A673 (cell line): ENCODE results near the gene DMD. TPM values are rescaled to one million over a fixed set of nuclear protein-coding genes. Genes with fewer than 3 reads are reported as not detected.

ENCODE experiments used
- BruUV-seq: library from RNA; stranded (reverse); fragments of 400-500 nt; replicated peaks from 2 replicates; lab custom pipeline; 2021; lab: Mats Ljungman, UMichigan
- CTCF ChIA-PET: fragments of 300-600 bp; sonication (Branson Sonifier 250); formaldehyde crosslinking; loops from one replicate; lab custom pipeline; 2022; ENCODE audit warnings: antibody characterized with exemption; lab: Charles Lee
- POLR2A ChIA-PET: fragments of 300-600 bp; sonication (Branson Sonifier 250); formaldehyde crosslinking; loops from one replicate; lab custom pipeline; 2022; ENCODE audit warnings: antibody characterized with exemption; ENCODE audit not compliant: low non-redundant PET; lab: Charles Lee
- DNase-seq: peaks from one replicate; pipeline ENCODE4 v3.0.0-alpha.2; 2015; ENCODE audit warnings: low spot score
- H3K27ac ChIP-seq: fragments of 200-600 bp; sonication (generic); 2 replicates; pipeline ENCODE4 v1.5.1; 2016; ENCODE audit warnings: mixed run types, low read depth, mild to moderate bottlenecking, mixed read lengths, antibody characterized with exemption, low read length; ENCODE audit not compliant: poor library complexity, severe bottlenecking
- H3K27me3 ChIP-seq: fragments of 200-600 bp; sonication (generic); replicated peaks from 2 replicates; pipeline ENCODE4 v1.6.1; 2017; ENCODE audit warnings: mixed run types, low read depth, mild to moderate bottlenecking, mixed read lengths, antibody characterized with exemption, low read length; ENCODE audit not compliant: insufficient read depth, poor library complexity
- H3K36me3 ChIP-seq: fragments of 200-600 bp; sonication (generic); 2 replicates; pipeline ENCODE4 v1.6.1; 2016; ENCODE audit warnings: mixed run types, mild to moderate bottlenecking, mixed read lengths, antibody characterized with exemption, low read length; ENCODE audit not compliant: insufficient read depth, poor library complexity, severe bottlenecking
- H3K4me1 ChIP-seq: fragments of 200-600 bp; sonication (generic); 2 replicates; pipeline ENCODE4 v1.6.1; 2017; ENCODE audit warnings: mixed run types, mild to moderate bottlenecking, mixed read lengths, antibody characterized with exemption, low read length; ENCODE audit not compliant: insufficient read depth, poor library complexity, severe bottlenecking
- H3K4me3 ChIP-seq: fragments of 200-600 bp; sonication (generic); 2 replicates; pipeline ENCODE4 v1.5.1; 2016; ENCODE audit warnings: low read depth, mixed run types, mild to moderate bottlenecking, mixed read lengths, low read length; ENCODE audit not compliant: poor library complexity, severe bottlenecking
- H3K9me3 ChIP-seq: fragments of 200-600 bp; sonication (generic); 2 replicates; pipeline ENCODE4 v1.6.1; 2016; ENCODE audit warnings: mixed run types, low read depth, mild to moderate bottlenecking, mixed read lengths, antibody characterized with exemption, low read length; ENCODE audit not compliant: poor library complexity, severe bottlenecking
- CTCF ChIP-seq: fragments of 300-800, 200-600 bp; sonication (generic); conservative IDR thresholded peaks from 2 replicates; pipeline ENCODE4 v1.5.1; 2017; ENCODE audit warnings: low read depth, mild to moderate bottlenecking, antibody characterized with exemption, low read length, moderate library complexity, mixed read lengths
- EZH2 ChIP-seq: fragments of 200-600 bp; sonication (generic); IDR thresholded peaks from 2 replicates; pipeline ENCODE4 v1.6.1; 2017; ENCODE audit warnings: borderline replicate concordance, low read depth, mild to moderate bottlenecking, mixed read lengths, antibody characterized with exemption, low read length; ENCODE audit not compliant: poor library complexity, severe bottlenecking
- intact Hi-C: fragments of 100-400 bp; cut with micrococcal nuclease; formaldehyde crosslinking; loops from one replicate; pipeline ENCODE4 v1.10.0; 2022; ENCODE audit not compliant: unreplicated experiment
- total RNA-seq: library from RNA; stranded (reverse); gene quantifications from 2 replicates; pipeline ENCODE4 v1.2.3, GENCODE V29; 2021

The DMD gene
- total RNA-seq, 1 experiment from 2014 or later: 5.4 TPM

- intact Hi-C loops: no loop called here
- H3K4me1 ChIP-seq: no peaks in the 10 kb centered on the region
- H3K27ac ChIP-seq: no peak overlapping the region
- no peaks in the 10 kb centered on the region for H3K36me3 ChIP-seq
- DNase-seq: no peak
- H3K27me3 ChIP-seq: no peaks in the 10 kb centered on the region
- ChIA-PET CTCF (no interaction called here), POLR2A (no interaction called here)
- no peaks in the 10 kb centered on the region for H3K9me3 ChIP-seq
- H3K4me3 ChIP-seq: no peak overlapping the region
- BruUV-seq: no TSS peak
- TF ChIP-seq CTCF (no peak), EZH2 (no peak)
Measured at GRCh38 chrX:31099536-31100090, 2111.7 kb downstream of the DMD start.

DNA sequence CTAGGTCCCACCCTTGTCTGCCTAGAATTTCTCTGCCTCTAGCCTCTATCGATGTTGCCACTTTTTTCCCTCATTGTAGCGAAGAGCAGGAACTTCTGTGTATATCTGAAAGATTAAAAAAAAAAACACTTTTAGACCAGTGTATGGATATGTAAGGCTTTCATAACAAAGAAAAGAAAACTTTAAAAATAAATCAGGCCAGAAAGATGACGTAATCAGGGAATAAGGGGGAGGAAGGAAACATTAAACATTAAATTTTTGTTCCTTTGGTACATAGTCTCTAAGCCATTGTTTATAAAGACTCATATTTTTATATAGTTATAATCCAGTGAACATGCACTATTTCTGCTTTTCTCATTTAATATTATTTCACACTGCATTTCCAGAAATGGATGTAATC is 2113.3 kb downstream of the DMD start:
- CTCF ChIA-PET: no interaction called here
- Histone ChIP-seq H3K27ac (no peak overlapping the region), H3K4me3 (no peak overlapping the region), H3K36me3 (no peaks in the 10 kb centered on the region), H3K27me3 (no peaks in the 10 kb centered on the region), H3K9me3 (no peaks in the 10 kb centered on the region), H3K4me1 (no peaks in the 10 kb centered on the region)
- BruUV-seq: no TSS peak
- TF ChIP-seq CTCF: no peak
- TF ChIP-seq EZH2: no peak
- intact Hi-C loops: no loop called here
- POLR2A ChIA-PET: no interaction called here
- no peak for DNase-seq

DNA sequence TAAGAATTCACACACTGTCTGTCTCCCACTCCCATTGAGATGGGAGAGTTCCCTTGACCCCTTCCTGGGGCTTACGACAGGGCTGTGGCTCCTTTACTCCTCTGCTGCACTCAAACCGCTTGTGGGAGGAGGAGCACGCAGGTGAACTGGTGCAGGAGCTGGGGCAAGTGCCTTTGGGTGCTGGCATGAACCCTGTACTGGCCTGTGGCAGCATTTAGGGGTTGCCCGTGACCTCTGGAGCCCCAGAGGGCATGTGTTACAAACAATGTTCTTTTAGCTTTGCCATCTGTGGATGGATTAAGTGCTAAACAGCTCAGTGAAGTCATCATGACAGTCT is 2117.7 kb downstream of the DMD start:
- Histone ChIP-seq H3K4me3 (no peak overlapping the region), H3K27me3 (no peaks in the 10 kb centered on the region), H3K4me1 (no peaks in the 10 kb centered on the region), H3K9me3 (no peaks in the 10 kb centered on the region), H3K36me3 (no peaks in the 10 kb centered on the region), H3K27ac (no peak overlapping the region)
- POLR2A ChIA-PET: no interaction called here
- CTCF ChIA-PET: no interaction called here
- DNase-seq: no peak
- intact Hi-C loops: no loop called here
- no TSS peak for BruUV-seq
- no peak for TF ChIP-seq CTCF
- no peak for TF ChIP-seq EZH2
